Karpas-422 (cell line): ENCODE data around the gene TBC1D22A. TPM values are rescaled to one million over a fixed set of nuclear protein-coding genes. Genes with fewer than 3 reads are reported as not detected.

Experiments used
- DNase-seq: peaks from one replicate; pipeline ENCODE4 v3.0.0-alpha.2; 2015
- H2AFZ ChIP-seq: fragments of 200-600 bp; sonication (generic); 2 replicates; pipeline ENCODE4 v1.6.1; 2014; ENCODE audit warnings: antibody characterized with exemption, low read length, mixed read lengths
- H3K27ac ChIP-seq: fragments of 200-600 bp; sonication (generic); 2 replicates; pipeline ENCODE4 v1.5.1; 2014; ENCODE audit warnings: mild to moderate bottlenecking, low read length, moderate library complexity
- H3K27me3 ChIP-seq: fragments of 200-600 bp; sonication (generic); 2 replicates; pipeline ENCODE4 v1.6.1; 2014; ENCODE audit warnings: low read length, mixed read lengths
- H3K36me3 ChIP-seq: fragments of 200-600 bp; sonication (generic); 2 replicates; pipeline ENCODE4 v1.6.1; 2014; ENCODE audit warnings: low read length, mixed read lengths; ENCODE audit not compliant: insufficient read depth
- H3K4me1 ChIP-seq: fragments of 200-600 bp; sonication (generic); 2 replicates; pipeline ENCODE4 v1.6.1; 2014; ENCODE audit warnings: mild to moderate bottlenecking, low read length, mixed read lengths
- H3K4me2 ChIP-seq: fragments of 200-600 bp; sonication (generic); 2 replicates; pipeline ENCODE4 v1.6.1; 2014; ENCODE audit warnings: low read length, low read depth, mild to moderate bottlenecking; ENCODE audit not compliant: poor library complexity, severe bottlenecking
- H3K4me3 ChIP-seq: fragments of 200-600 bp; sonication (generic); 2 replicates; pipeline ENCODE4 v1.5.1; 2014; ENCODE audit warnings: mild to moderate bottlenecking, antibody characterized with exemption, low read length, mixed read lengths
- H3K79me2 ChIP-seq: fragments of 200-600 bp; sonication (generic); 2 replicates; pipeline ENCODE4 v1.6.1; 2014; ENCODE audit warnings: mild to moderate bottlenecking, low read length, mixed read lengths
- H3K9ac ChIP-seq: fragments of 200-600 bp; sonication (generic); 2 replicates; pipeline ENCODE4 v1.6.0; 2014; ENCODE audit warnings: low read length
- H3K9me2 ChIP-seq: fragments of 200-600 bp; sonication (generic), shearing (Covaris generic); replicated peaks from 2 replicates; pipeline ENCODE4 v1.6.0; 2014; ENCODE audit warnings: mild to moderate bottlenecking, low read length, moderate library complexity; ENCODE audit not compliant: insufficient read depth
- H3K9me3 ChIP-seq: fragments of 300-700, 200-600 bp; sonication (generic); 2 replicates; pipeline ENCODE4 v1.6.1; 2014; ENCODE audit warnings: low read length, mixed read lengths
- H4K20me1 ChIP-seq: fragments of 200-600 bp; sonication (generic); 2 replicates; pipeline ENCODE4 v1.6.1; 2014; ENCODE audit warnings: mild to moderate bottlenecking, antibody characterized with exemption, low read length, low read depth; ENCODE audit not compliant: insufficient read depth
- total RNA-seq: library from RNA; depleted of rRNA; stranded (reverse); fragments of >200 nt; shearing (Covaris generic); gene quantifications from 2 replicates; pipeline ENCODE4 v1.2.3, GENCODE V29; 2014; ENCODE audit warnings: low replicate concordance

The TBC1D22A gene
- total RNA-seq, 1 experiment from 2014 or later: 27.7 TPM

- H3K27me3 ChIP-seq: no peaks in the 10 kb centered on the region
Observed at GRCh38 chr22:47112582-47112965, 350.1 kb downstream of the TBC1D22A start.

GRCh38 chr22:47112994-47113852 lies 350.8 kb downstream of the TBC1D22A start:
- Histone ChIP-seq H3K4me3 (no peak overlapping the region), H3K27me3 (no peaks in the 10 kb centered on the region), H3K36me3 (no peaks in the 10 kb centered on the region), H3K9me2 (no peaks in the 10 kb centered on the region), H3K27ac (no peak overlapping the region), H3K4me2 (no peak overlapping the region), H3K79me2 (no peaks in the 10 kb centered on the region), H4K20me1 (no peaks in the 10 kb centered on the region), H2AFZ (no peak overlapping the region), H3K9me3 (no peaks in the 10 kb centered on the region), H3K4me1 (no peaks in the 10 kb centered on the region), H3K9ac (no peak overlapping the region)
- DNase-seq: no peak

More at GRCh38 chr22:47112582-47112965, 350.1 kb downstream of the TBC1D22A start:
- DNase-seq: no peak
- H2AFZ ChIP-seq: no peak overlapping the region
- no peak overlapping the region for H3K9ac ChIP-seq
- H3K9me2 ChIP-seq: no peaks in the 10 kb centered on the region
- no peaks in the 10 kb centered on the region for H3K79me2 ChIP-seq
- no peaks in the 10 kb centered on the region for H4K20me1 ChIP-seq
- no peak overlapping the region for H3K4me2 ChIP-seq
- no peaks in the 10 kb centered on the region for H3K36me3 ChIP-seq
- no peak overlapping the region for H3K27ac ChIP-seq
- no peaks in the 10 kb centered on the region for H3K4me1 ChIP-seq
- no peak overlapping the region for H3K4me3 ChIP-seq
- H3K9me3 ChIP-seq: no peaks in the 10 kb centered on the region

- Histone ChIP-seq H3K4me2 (no peak overlapping the region), H3K9ac (no peak overlapping the region), H3K4me1 (no peaks in the 10 kb centered on the region), H3K4me3 (no peak overlapping the region), H3K36me3 (no peaks in the 10 kb centered on the region), H2AFZ (no peak overlapping the region), H3K79me2 (no peaks in the 10 kb centered on the region), H3K9me3 (no peaks in the 10 kb centered on the region), H4K20me1 (no peaks in the 10 kb centered on the region), H3K9me2 (no peaks in the 10 kb centered on the region), H3K27me3 (no peaks in the 10 kb centered on the region), H3K27ac (no peak overlapping the region)
- DNase-seq: no peak
Observed at GRCh38 chr22:47113853-47114415, 351.5 kb downstream of the TBC1D22A start.

GRCh38 chr22:47114813-47115517 lies 352.5 kb downstream of the TBC1D22A start:
- Histone ChIP-seq H3K27ac (no peak overlapping the region), H3K9me3 (no peaks in the 10 kb centered on the region), H3K9ac (no peak overlapping the region), H4K20me1 (no peaks in the 10 kb centered on the region), H3K36me3 (no peaks in the 10 kb centered on the region), H3K79me2 (no peaks in the 10 kb centered on the region), H3K27me3 (no peaks in the 10 kb centered on the region), H3K9me2 (no peaks in the 10 kb centered on the region), H3K4me1 (no peaks in the 10 kb centered on the region), H3K4me3 (no peak overlapping the region), H2AFZ (no peak overlapping the region), H3K4me2 (no peak overlapping the region)
- DNase-seq: no peak

GRCh38 chr22:47115518-47115890 lies 353.1 kb downstream of the TBC1D22A start:
- no peak overlapping the region for H3K27ac ChIP-seq
- no peaks in the 10 kb centered on the region for H3K4me1 ChIP-seq
- DNase-seq: no peak
- no peak overlapping the region for H3K9ac ChIP-seq
- no peak overlapping the region for H3K4me3 ChIP-seq
- no peaks in the 10 kb centered on the region for H3K36me3 ChIP-seq
- no peak overlapping the region for H3K4me2 ChIP-seq
- H3K27me3 ChIP-seq: no peaks in the 10 kb centered on the region
- H3K79me2 ChIP-seq: no peaks in the 10 kb centered on the region
- H4K20me1 ChIP-seq: no peaks in the 10 kb centered on the region
- H2AFZ ChIP-seq: no peak overlapping the region
- no peaks in the 10 kb centered on the region for H3K9me3 ChIP-seq
- no peaks in the 10 kb centered on the region for H3K9me2 ChIP-seq

- no peaks in the 10 kb centered on the region for H3K9me3 ChIP-seq
- no peaks in the 10 kb centered on the region for H3K79me2 ChIP-seq
- no peak for DNase-seq
- H2AFZ ChIP-seq: no peak overlapping the region
- no peaks in the 10 kb centered on the region for H3K36me3 ChIP-seq
- no peak overlapping the region for H3K4me3 ChIP-seq
- H3K9ac ChIP-seq: no peak overlapping the region
- H3K9me2 ChIP-seq: no peaks in the 10 kb centered on the region
- H3K27me3 ChIP-seq: no peaks in the 10 kb centered on the region
- H4K20me1 ChIP-seq: no peaks in the 10 kb centered on the region
- no peaks in the 10 kb centered on the region for H3K4me1 ChIP-seq
- no peak overlapping the region for H3K4me2 ChIP-seq
- H3K27ac ChIP-seq: no peak overlapping the region
Observed at GRCh38 chr22:47115921-47116320, 353.5 kb downstream of the TBC1D22A start.

GRCh38 chr22:47116426-47117341 lies 354.2 kb downstream of the TBC1D22A start:
- Histone ChIP-seq H3K27ac (no peak overlapping the region), H3K4me2 (no peak overlapping the region), H4K20me1 (no peaks in the 10 kb centered on the region), H3K4me1 (no peaks in the 10 kb centered on the region), H3K9me2 (no peaks in the 10 kb centered on the region), H3K36me3 (no peaks in the 10 kb centered on the region), H3K9ac (no peak overlapping the region), H3K79me2 (no peaks in the 10 kb centered on the region), H3K27me3 (no peaks in the 10 kb centered on the region), H3K4me3 (no peak overlapping the region), H2AFZ (no peak overlapping the region), H3K9me3 (no peaks in the 10 kb centered on the region)
- DNase-seq: no peak
